Liver (tissue), 3 donors: ENCODE data around the gene SIRT5.

Experiments
- RXRA ChIP-seq, 2 donors: IDR thresholded peaks; 2 replicates each; pipeline ENCODE4 v1.6.1; 2017 to 2018; ENCODE audit warnings: antibody characterized with exemption in 2 of 2, mild to moderate bottlenecking in 1 of 2
- TF ChIP-seq, protein P1 (sequence below): fragments of 150-350 bp; IDR thresholded peaks from 2 replicates; pipeline ENCODE4 v1.5.1; 2017; ENCODE audit warnings: improper control_type of control experiment, low read depth, low read length; ENCODE audit not compliant: missing input control
- donor health status: healthy.
- donor health status: healthy.

DNA sequence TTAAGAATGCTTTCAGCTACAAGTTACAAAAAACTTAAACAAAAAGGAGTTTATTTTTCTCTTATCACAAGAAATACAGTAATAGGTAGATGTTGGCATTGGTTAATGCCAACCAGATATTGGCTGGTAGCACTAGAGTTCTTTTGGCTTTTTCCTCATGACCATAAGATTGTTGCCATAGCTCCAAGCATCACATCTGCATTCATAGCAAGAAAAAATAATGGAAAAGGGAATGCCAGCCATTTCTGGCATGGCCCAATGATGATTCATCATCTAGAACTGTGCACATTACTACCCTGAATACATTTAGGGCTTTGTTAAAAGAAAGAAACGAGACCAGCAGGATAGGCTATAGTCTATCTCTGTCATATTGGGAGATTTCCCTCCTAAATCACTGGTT lies 20.8 kb upstream of the SIRT5 start:
- TF ChIP-seq, protein P1, sequence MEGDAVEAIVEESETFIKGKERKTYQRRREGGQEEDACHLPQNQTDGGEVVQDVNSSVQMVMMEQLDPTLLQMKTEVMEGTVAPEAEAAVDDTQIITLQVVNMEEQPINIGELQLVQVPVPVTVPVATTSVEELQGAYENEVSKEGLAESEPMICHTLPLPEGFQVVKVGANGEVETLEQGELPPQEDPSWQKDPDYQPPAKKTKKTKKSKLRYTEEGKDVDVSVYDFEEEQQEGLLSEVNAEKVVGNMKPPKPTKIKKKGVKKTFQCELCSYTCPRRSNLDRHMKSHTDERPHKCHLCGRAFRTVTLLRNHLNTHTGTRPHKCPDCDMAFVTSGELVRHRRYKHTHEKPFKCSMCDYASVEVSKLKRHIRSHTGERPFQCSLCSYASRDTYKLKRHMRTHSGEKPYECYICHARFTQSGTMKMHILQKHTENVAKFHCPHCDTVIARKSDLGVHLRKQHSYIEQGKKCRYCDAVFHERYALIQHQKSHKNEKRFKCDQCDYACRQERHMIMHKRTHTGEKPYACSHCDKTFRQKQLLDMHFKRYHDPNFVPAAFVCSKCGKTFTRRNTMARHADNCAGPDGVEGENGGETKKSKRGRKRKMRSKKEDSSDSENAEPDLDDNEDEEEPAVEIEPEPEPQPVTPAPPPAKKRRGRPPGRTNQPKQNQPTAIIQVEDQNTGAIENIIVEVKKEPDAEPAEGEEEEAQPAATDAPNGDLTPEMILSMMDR: no peak
- TF ChIP-seq RXRA (IDR thresholded peaks at IDR 0.05): no peak
